Esophagus muscularis mucosa (tissue), 4 donors: ENCODE data around the gene IFT27. TPM values are rescaled to one million over a fixed set of nuclear protein-coding genes. Genes with fewer than 3 reads are reported as not detected.

ENCODE experiments used
- DNase-seq: peaks from one replicate; pipeline ENCODE4 v3.0.0-alpha.2; 2017; ENCODE audit errors: extremely low spot score
- H3K27ac ChIP-seq, 4 donors: fragments of 200-600 bp; sonication (generic); replicated peaks in 1 of 4; 1 replicate in 3 of 4; 2 replicates in 1 of 4; pipeline ENCODE4 v1.5.1; 2016 to 2019; ENCODE audit warnings: mild to moderate bottlenecking in 1 of 4
- H3K27me3 ChIP-seq, 4 donors: fragments of 200-600 bp; sonication (generic); one replicate each; pipeline versions ENCODE4 v1.5.1 to v1.6.0; 2016 to 2019
- H3K36me3 ChIP-seq, 4 donors: fragments of 200-600 bp; sonication (generic); one replicate each; pipeline ENCODE4 v1.5.1; 2016 to 2019
- H3K4me1 ChIP-seq, 4 donors: fragments of 200-600 bp; sonication (generic); one replicate each; pipeline ENCODE4 v1.5.1; 2016 to 2019
- H3K4me3 ChIP-seq, 4 donors: fragments of 200-600 bp; sonication (generic); 1 replicate in 2 of 4; 2 replicates in 2 of 4; pipeline ENCODE4 v1.5.1; 2016 to 2019; ENCODE audit warnings: mild to moderate bottlenecking in 4 of 4, moderate library complexity in 1 of 4
- H3K9me3 ChIP-seq, 4 donors: fragments of 200-600 bp; sonication (generic); 1 replicate in 3 of 4; 2 replicates in 1 of 4; pipeline ENCODE4 v1.5.1; 2016 to 2019
- EP300 ChIP-seq: sonication (generic); formaldehyde crosslinking; IDR thresholded peaks from one replicate; pipeline ENCODE4 v1.6.1; 2017; ENCODE audit warnings: antibody characterized with exemption
- POLR2A ChIP-seq: fragments of 450-650 bp; IDR thresholded peaks from one replicate; pipeline ENCODE4 v1.6.1; 2017; ENCODE audit warnings: antibody characterized with exemption, moderate library complexity, mild to moderate bottlenecking, low read depth
- POLR2AphosphoS5 ChIP-seq, 2 donors: sonication (generic); formaldehyde crosslinking; IDR thresholded peaks; one replicate each; pipeline ENCODE4 v1.6.1; 2017; ENCODE audit warnings: antibody characterized with exemption in 2 of 2
- WGBS: methylation state at CpG from one replicate; pipeline ENCODE4 v1.1.5; 2018; 5-methylcytosine and 5-hydroxymethylcytosine counted together
- intact Hi-C: fragments of 100-400 bp; cut with DNase I; formaldehyde crosslinking; loops from one replicate; pipeline ENCODE4 v1.15.1; 2023
- total RNA-seq, 4 donors: library from RNA; depleted of rRNA; stranded (reverse); fragments of >200 nt; gene quantifications; one replicate each; pipeline versions ENCODE4 v1.1.0 to v1.2.1, GENCODE V29; 2016
- TF ChIP-seq, protein P1 (sequence below), 3 experiments: fragments of 200-600 bp in 2 of 3; fragments of 450-650 bp in 1 of 3; sonication (generic) in 2 of 3; IDR thresholded peaks; one replicate each; pipeline ENCODE4 v1.5.1; 2017 to 2019; ENCODE audit warnings: antibody characterized with exemption in 3 of 3, mild to moderate bottlenecking in 2 of 3, moderate library complexity in 1 of 3

Gene IFT27
- total RNA-seq, 4 donors from 2014 or later: 15.2 to 24.1 (median 17.0) TPM

- no peak overlapping the region for H3K27ac ChIP-seq
- H3K27me3 ChIP-seq: peaks cover 0 to 37% (median 0%) of the 10 kb centered on the region in 4 donors
- intact Hi-C loops: no loop called here
- no peak overlapping the region for H3K4me3 ChIP-seq
- no peaks in the 10 kb centered on the region for H3K4me1 ChIP-seq
- TF ChIP-seq EP300 (no peak), POLR2AphosphoS5 (IDR thresholded peaks at IDR 0.05) (no peak), POLR2A (no peak)
- TF ChIP-seq, protein P1, sequence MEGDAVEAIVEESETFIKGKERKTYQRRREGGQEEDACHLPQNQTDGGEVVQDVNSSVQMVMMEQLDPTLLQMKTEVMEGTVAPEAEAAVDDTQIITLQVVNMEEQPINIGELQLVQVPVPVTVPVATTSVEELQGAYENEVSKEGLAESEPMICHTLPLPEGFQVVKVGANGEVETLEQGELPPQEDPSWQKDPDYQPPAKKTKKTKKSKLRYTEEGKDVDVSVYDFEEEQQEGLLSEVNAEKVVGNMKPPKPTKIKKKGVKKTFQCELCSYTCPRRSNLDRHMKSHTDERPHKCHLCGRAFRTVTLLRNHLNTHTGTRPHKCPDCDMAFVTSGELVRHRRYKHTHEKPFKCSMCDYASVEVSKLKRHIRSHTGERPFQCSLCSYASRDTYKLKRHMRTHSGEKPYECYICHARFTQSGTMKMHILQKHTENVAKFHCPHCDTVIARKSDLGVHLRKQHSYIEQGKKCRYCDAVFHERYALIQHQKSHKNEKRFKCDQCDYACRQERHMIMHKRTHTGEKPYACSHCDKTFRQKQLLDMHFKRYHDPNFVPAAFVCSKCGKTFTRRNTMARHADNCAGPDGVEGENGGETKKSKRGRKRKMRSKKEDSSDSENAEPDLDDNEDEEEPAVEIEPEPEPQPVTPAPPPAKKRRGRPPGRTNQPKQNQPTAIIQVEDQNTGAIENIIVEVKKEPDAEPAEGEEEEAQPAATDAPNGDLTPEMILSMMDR (IDR thresholded peaks at IDR 0.05): no peak
- WGBS: 88% methylated on average over 7 of the region's 7 CpGs
- no peak for DNase-seq
- no peaks in the 10 kb centered on the region for H3K9me3 ChIP-seq
- H3K36me3 ChIP-seq: no peaks in the 10 kb centered on the region
Measured at GRCh38 chr22:36807627-36808026, 31.7 kb upstream of the IFT27 start.

DNA sequence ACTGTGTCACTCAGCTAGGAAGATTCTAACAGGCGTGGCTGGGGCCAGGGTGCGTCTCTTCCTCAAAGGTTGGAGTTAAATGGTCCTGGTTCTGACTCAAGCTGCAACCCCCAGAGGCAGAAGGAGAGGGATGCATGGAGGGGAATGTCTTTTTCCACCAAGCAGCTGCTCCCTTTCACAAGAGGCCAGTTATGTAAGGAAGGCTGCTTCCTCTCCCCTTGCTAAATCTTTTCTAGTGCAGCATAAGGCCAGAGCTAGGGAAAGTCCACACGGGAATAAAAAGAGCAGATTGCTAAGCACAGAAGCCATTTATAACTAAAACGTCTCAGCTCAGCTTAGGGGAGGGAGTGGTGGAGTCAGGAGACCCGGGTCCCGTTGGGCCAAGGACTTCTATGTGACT, 30.9 kb upstream of the IFT27 start:
- Histone ChIP-seq H3K27me3 (peaks cover 0 to 37% (median 0%) of the 10 kb centered on the region in 4 donors), H3K4me1 (no peaks in the 10 kb centered on the region), H3K4me3 (no peak overlapping the region), H3K36me3 (no peaks in the 10 kb centered on the region), H3K9me3 (no peaks in the 10 kb centered on the region), H3K27ac (no peak overlapping the region)
- TF ChIP-seq, protein P1 (IDR thresholded peaks at IDR 0.05): no peak
- TF ChIP-seq POLR2A (no peak), EP300 (no peak), POLR2AphosphoS5 (IDR thresholded peaks at IDR 0.05) (no peak)
- 29% methylated on average over 6 of the region's 6 CpGs for WGBS
- DNase-seq: no peak
- intact Hi-C loops: no loop called here

- Histone ChIP-seq H3K27me3 (peaks cover 0 to 59% (median 0%) of the 10 kb centered on the region in 4 donors), H3K36me3 (no peaks in the 10 kb centered on the region), H3K4me3 (no peak overlapping the region), H3K27ac (no peak overlapping the region), H3K4me1 (no peaks in the 10 kb centered on the region), H3K9me3 (no peaks in the 10 kb centered on the region)
- intact Hi-C loops: no loop called here
- 58% methylated on average over 1 of the region's 1 CpG for WGBS
- TF ChIP-seq, protein P1 (IDR thresholded peaks at IDR 0.05): no peak
- no peak for TF ChIP-seq POLR2A
- TF ChIP-seq POLR2AphosphoS5 (IDR thresholded peaks at IDR 0.05): no peak
- TF ChIP-seq EP300: no peak
- DNase-seq: no peak
Measured at GRCh38 chr22:36803358-36803757, 27.4 kb upstream of the IFT27 start.

DNA sequence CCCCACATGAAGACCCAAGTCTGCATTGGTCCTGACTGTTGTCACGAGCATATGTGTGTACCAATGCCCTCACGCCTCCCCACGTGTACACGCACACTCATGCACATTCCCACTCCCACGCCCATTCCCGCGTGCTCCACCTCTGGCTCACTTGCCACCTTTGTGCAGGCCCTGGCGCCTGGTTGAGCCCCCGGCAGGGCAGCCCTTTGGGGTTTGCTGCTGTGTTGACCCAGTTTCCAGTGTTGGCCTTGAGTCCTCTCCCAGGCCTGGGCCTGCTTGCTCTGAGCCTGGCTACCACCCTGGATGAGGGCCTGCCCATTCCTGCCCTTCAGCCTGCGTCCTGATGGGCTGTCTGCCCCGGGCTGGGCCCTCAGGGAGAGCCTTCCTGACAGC, 22.8 kb upstream of the IFT27 start:
- H3K36me3 ChIP-seq: no peaks in the 10 kb centered on the region
- no peaks in the 10 kb centered on the region for H3K4me1 ChIP-seq
- peaks cover 0 to 61% (median 0%) of the 10 kb centered on the region in 4 donors for H3K27me3 ChIP-seq
- intact Hi-C loops: no loop called here
- 87% methylated on average over 9 of the region's 11 CpGs for WGBS
- H3K4me3 ChIP-seq: no peak overlapping the region
- DNase-seq: no peak
- no peak overlapping the region for H3K27ac ChIP-seq
- TF ChIP-seq, protein P1 (IDR thresholded peaks at IDR 0.05): no peak
- TF ChIP-seq EP300 (no peak), POLR2A (no peak), POLR2AphosphoS5 (IDR thresholded peaks at IDR 0.05) (no peak)
- H3K9me3 ChIP-seq: no peaks in the 10 kb centered on the region
